DMS53 treated with DMSO at 0.1 percent for 48 hours (cell line): Measurements from ENCODE around the gene MZB1.
"Not testable (repeated sequence)": the region's sequence is repeated elsewhere in the genome, so short reads cannot be mapped to it uniquely, and the experiment has no call there.

Experiments used
- DNase-seq: peaks from one replicate; lab custom pipeline; 2025; ENCODE audit not compliant: unreplicated experiment; lab: John Stamatoyannopoulos, UW

MZB1 gene

GRCh38 chr5:139378101-139378825 lies 11.4 kb downstream of the MZB1 start:
- no peak for DNase-seq

DNA sequence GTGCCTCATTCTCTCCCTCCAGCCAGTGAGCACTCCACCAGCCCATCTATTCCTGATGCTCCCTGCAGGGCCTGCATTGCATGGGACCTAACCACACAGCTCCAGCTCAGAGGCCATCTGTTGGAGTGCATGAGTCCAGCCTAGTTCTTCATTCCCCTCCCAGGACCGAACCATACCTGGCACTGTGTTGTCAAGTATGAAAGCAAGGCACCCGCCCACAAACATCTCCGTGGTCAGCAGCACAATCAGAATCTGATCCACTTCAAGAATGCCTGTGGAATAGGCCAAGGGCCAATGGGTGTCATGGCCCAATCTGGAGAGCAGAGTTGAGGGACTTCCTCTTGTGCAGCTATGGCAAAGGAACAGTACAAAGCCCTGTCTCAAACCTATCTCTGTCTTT lies 12.5 kb downstream of the MZB1 start:
- no peak for DNase-seq

GRCh38 chr5:139376364-139376763 lies 13.3 kb downstream of the MZB1 start:
- no peak for DNase-seq

GRCh38 chr5:139374909-139375308 lies 14.8 kb downstream of the MZB1 start:
- no peak for DNase-seq

DNA sequence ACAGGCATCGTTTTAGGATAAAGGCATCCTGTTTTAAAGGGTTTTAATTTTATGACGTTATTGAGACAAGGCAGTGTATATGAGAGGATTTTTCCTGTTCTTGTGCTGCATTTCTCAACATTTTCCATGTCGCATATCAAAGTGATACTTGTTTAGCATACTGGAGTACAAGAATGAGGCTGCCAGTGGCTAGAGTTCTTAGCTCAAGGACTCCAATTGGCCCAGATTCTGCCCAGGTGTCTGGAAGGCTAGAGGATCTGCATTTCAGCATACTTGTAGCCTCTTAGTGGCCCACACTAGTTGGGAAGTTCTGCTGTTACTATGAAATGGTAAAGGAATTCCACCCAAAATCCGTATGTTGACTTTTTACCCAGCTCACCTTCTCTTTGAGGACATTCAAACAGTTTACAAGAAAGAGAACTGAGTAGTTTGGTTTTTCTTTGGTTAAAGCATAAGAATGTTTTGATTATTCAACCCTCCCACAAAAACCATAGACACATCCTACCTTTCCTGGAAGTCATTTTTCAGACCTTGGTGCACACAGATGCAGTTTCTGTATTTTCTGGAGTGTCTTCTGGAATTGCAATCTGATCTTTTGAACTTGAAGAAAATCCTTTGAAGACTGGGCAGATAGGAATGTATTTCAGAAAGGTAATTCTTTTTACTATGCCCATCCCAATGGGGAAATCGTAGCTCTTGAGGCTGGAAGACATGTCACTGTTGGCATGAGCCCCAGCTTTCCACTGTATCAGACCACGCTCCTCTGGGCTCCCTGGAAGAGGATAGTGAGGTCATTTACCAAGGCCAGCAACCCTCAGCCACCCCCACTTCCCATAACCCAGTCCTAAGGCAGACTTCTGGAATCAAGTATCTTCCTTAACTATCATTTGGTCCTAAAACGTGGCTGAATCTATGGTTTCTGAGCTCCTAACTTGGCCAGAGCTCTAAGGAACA lies 18.0 kb downstream of the MZB1 start:
- DNase-seq = no peak

- no peak for DNase-seq
Observed at GRCh38 chr5:139369181-139369580, 20.5 kb downstream of the MZB1 start.

- DNase-seq = no peak
Observed at GRCh38 chr5:139368613-139369012, 21.1 kb downstream of the MZB1 start.

DNA sequence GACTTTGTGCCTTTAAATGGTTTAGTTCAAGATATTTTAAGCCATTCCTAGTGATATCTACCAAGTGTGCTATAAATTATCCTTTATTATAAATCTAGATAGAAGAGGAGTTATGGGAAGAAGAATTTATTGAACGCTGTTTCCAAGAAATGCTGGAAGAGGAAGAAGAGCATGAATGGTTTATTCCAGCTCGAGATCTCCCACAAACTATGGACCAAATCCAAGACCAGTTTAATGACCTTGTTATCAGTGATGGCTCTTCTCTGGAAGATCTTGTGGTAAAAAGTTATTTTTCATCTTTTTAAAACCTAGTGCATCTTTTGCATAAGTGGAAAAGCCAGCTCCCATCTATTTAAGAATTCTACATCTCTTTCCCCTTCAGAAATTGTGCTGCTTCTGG lies 25.2 kb downstream of the MZB1 start:
- no peak for DNase-seq

- no peak for DNase-seq
Observed at GRCh38 chr5:139363937-139364336, 25.8 kb downstream of the MZB1 start.

DNA sequence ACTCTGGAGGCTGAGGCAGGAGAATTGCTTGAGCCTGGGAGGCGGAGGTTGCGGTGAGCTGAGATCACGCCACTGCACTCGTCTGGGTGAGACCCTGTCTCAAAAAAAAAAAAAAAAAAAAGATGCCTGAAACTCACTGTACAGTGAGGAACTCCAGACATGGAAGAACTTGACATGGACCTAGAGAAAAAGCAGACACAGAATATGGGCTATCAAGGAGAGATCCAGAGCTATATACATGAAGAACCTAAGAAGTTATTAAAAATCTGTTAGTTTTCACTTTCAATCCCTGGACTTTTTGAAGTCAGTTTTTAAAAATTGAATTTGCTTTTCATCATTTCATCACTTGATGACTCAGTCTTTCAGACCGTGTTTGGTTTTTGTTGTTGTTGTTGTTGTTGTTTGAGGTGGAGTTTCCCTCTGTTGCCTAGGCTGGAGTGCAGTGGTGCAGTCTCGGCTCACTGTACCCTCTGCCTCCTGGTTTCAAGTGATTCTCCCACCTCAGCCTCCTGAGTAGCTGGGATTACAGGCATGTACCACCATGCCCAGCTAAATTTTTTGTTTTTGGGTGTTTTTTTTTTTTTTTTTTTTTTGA lies 27.8 kb downstream of the MZB1 start:
- no peak for DNase-seq

- DNase-seq = no peak
Observed at GRCh38 chr5:139360384-139360783, 29.3 kb downstream of the MZB1 start.

DNA sequence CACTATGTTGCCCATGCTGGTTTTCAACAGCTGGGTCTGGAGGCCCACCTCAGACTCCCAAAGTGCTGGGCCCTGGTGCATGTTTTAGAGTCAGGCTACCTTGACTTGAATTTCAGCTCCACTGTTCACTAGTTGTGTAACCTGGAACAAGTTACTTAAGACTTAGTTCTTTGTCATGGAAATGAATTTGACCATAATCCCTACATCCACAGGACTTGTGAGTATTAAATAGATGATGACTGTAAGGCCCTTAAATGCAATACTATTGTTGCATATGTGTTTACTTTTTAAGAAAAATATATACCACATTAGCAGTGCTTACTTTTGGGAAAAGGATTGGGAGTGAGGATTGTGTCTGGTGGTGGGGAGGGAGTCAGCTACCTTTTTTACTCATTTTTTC lies 31.6 kb downstream of the MZB1 start:
- no peak for DNase-seq

DNA sequence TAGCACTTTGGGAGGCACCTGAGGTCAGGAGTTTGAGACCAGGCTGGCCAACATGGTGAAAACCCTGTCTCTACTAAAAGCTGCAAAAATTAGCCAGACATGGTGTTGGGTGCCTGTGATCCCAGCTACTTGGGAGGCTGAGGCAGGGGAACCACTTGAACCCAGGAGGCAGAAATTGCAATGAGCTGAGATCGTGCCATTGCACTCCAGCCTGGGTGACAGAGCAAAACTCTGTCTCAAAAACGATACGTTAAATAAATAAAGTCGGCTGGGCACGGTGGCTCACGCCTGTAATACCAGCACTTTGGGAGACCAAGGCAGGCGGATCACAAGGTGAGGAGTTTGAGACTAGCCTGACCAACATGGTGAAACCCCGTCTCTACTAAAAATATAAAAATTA lies 33.8 kb downstream of the MZB1 start:
- DNase-seq = not testable (repeated sequence)

DNA sequence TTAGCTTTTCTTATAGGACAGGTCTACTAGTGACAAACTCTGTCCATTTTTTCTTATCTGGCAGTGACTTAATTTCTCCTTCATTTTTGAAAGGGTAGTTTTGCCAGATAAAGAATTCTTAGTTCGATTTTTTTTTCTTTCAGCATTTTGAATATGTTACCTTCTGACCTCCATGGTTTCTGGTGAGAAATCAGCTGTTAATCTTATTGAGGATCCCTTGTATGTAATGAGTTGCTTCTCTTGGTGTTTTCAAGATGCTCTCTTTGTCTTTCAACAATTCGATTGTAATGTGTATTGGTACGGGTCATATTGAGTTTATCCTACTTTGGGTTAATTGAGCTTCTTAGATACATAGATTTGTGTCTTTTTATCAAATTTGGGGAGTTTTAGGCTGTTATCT lies 35.5 kb downstream of the MZB1 start:
- DNase-seq = no peak

DNA sequence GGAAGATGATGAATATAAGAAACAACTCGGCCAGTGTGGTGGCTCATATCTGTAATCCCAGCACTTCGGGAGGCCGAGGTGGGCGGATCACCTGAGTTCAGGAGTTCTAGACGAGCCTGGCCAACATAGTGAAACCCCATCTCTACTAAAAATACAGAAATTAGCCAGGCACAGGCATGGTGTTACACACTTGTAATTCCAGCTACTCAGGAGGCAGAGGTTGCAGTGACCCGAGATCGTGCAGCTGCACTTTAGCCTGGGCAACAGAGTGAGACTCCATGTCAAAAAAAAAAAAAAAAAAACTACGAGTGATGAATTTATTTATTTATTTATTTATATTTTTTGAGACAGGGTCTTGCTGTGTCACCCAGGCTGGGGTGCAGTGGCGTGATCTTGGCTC lies 41.9 kb downstream of the MZB1 start:
- not testable (repeated sequence) for DNase-seq

- not testable (repeated sequence) for DNase-seq
Observed at GRCh38 chr5:139345442-139345841, 44.3 kb downstream of the MZB1 start.

DNA sequence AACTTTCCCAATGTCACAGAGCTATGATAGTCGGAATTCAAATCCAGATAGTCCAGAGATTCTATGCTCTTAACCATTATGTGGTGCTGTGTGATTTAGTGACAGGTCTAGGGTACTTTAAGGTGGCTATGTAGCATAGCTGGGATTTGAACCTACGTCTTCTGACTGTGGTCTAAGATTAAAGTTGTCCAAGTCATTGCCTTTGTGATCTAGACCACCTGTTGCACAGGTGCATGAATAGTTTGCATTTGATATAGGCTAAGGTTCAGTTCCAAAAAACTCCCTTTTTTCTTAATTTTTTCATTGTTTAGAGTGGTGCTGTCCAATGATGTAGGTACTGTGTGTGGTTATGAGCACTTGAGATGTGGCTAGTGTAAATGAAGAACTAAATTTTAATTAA lies 45.5 kb downstream of the MZB1 start:
- no peak for DNase-seq

DNA sequence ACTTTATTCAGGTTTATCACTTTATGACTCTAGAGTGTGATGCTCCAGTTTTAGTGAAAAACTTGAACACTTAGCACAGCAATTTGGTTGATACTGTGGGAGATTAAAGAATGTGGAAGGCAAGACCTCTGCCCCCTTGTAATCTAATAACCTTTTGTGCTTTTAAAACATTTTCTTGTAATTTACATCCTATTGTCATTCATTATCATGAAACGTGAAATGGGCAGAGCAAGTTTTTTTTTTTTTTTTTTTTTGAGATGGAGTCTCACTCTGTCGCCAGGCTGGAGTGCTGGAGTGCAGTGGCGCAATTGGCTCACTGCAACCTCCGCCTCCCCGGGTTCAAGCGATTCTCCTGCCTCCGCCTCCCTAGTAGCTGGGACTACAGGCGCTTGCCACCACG lies 46.2 kb downstream of the MZB1 start:
- no peak for DNase-seq

DNA sequence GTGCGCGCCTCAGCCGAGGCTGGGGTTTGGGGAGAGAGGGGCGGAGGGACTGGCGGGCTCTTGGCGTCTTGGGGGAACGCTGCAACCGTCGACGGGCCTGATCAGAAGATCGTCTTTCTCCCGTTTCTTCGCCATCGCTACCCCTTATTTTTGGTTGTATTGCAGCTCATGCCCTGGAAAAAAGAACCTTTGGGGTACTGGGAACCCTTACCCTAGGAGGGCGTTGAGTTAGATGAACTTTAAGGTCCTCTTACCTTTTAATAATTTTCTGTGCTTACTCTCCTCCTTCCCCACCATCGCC lies 47.3 kb downstream of the MZB1 start:
- no peak for DNase-seq

DNA sequence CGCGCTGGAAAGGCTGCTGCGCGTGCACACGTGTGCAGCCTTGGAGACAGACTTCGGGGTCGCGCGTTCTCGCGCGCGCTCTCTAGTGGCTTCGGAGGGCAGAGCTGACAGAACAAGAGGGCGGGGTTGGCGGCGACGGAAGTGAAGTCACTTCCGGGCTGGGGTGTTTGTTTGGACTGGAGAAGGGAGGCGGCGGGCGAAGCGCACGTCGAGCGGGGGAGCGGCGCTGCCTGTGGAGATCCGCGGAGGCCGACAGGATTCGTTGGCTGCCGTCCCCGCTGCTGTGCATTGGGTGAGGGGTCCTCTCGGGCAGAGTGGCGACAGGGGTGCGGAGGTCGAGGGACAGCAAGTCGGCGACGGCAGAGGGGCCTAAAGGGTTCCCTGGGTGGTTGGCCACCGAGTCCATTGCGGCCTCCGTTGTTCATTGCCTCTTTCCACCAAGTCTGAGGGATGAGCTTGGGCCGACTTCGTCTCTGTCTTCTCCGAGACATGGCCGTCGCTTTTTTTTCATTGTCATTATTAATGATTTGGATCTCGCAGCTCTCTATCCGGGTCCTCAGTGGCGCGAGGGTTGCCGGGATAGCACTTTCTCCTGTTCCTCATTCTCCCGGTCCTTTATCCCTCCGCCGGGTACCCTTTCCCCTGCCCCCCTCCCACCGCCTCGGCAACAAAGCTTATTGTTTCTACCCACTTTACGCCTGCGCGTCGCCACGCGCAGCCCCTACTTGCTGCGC lies 47.9 kb downstream of the MZB1 start, which contains the start of gene PAIP2:
TSS of gene PAIP2 (plus strand) at position 166 of the 734 bp plus-strand sequence. CDS start 21,931 bp downstream, outside the sequence.
- DNase-seq = peak; percentile 91

- DNase-seq = no peak
Observed at GRCh38 chr5:139341187-139341688, 48.5 kb downstream of the MZB1 start.
